GM18519 (cell line): ENCODE results near the gene CTIF.

Experiments
- ATAC-seq: cut with Tn5 transposase; IDR thresholded peaks from one replicate; pipeline ENCODE4 v1.9.1; 2021; ENCODE audit warnings: mild to moderate bottlenecking, moderate library complexity; ENCODE audit not compliant: unreplicated experiment, low FRiP score

Gene CTIF

DNA sequence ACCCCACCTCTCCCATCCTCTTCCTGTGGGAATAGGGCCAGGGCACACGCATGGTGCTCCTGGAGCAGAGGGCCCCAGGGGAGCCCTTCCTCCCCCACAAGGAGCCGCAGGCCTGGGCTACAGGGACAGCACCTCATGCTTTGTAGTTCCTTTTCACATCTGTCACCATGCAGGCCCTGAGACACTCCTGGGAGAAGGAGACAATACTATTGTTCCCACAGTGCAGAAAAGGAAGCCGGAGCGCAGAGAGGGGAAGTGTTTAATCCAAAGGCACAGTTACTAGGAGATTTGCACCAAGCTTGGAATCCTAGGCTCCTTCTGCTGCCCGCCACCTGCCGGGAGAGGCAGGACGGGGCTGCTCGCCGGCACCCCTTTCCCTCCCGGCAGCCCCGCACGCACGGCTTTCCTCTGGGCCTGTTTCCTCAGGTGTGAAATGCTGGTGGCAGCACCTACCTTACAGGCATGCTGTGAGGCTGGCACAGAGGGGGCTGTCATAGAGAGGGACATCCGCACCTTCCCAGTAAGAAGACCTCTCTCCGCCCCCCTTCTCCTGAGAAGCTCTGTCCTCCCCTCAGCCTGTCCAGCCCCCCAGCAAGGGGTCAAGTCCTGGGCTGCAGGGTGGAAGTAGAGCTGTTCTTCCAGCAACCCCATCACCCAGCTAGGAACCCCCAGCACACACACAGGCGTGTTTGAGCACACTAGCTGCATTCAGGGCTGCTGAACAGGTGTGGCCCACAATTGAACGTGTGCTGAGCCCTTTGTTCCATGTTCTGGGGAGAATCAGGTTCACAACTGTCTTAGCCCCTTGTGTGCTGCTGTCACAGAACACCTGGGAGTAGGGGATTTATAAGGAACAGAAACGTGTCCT is 349.3 kb downstream of the CTIF start:
- no peak for ATAC-seq

DNA sequence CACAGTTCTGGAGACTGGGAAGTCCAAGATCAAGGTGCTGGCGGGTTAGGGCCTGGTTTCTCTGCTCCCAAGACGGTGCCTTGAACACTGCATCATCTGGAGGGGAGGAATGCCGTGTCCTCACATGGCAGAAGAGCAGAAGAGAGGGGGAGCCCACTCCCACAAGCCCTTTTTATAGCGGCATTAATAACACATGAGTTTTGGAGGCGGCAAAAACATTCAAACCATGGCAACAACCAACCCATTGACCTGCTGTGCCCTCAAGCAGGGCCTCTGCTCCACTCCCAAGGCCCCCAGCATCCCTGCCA is 349.9 kb downstream of the CTIF start:
- ATAC-seq, result no peak

DNA sequence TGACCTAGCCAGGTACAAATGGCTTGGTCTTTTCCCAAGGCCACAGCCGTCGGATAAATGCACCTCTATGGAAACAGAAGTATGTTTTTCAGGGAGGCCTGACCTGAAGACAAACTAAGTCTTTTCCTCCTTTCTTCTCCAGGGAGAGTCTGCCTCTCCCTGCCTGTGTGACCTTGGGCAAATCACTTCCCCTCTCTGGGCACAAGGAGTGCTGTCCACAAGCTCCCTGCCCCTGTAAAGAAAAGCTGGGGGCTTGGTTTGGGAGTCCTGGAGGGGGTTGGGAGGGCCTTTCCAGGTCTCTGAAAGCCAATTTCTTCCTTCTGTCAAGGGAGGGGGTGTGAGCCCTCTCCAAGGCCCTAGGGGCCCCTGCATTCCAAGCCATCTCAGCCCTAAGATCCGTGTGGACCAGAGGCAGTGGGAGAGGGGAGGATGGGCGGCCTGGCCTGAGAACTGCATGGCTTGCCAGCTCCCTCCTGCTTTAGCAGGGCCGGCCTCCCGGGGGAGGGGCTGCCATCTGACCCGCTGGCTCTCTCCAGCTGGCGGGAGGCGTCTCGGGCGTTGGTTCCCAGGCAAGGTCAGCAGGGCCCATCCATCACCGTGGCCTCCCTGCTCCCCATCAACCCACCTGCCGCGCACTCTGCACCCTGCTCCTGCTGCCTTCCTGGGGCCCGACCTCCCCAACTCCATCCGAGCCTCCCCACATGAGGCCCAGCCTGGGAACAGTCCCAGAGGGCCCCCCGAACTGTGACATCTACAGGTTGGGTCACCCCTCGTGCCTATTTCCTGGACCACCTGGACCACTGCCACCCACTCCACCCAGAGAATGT is 350.5 kb downstream of the CTIF start:
- no peak for ATAC-seq

DNA sequence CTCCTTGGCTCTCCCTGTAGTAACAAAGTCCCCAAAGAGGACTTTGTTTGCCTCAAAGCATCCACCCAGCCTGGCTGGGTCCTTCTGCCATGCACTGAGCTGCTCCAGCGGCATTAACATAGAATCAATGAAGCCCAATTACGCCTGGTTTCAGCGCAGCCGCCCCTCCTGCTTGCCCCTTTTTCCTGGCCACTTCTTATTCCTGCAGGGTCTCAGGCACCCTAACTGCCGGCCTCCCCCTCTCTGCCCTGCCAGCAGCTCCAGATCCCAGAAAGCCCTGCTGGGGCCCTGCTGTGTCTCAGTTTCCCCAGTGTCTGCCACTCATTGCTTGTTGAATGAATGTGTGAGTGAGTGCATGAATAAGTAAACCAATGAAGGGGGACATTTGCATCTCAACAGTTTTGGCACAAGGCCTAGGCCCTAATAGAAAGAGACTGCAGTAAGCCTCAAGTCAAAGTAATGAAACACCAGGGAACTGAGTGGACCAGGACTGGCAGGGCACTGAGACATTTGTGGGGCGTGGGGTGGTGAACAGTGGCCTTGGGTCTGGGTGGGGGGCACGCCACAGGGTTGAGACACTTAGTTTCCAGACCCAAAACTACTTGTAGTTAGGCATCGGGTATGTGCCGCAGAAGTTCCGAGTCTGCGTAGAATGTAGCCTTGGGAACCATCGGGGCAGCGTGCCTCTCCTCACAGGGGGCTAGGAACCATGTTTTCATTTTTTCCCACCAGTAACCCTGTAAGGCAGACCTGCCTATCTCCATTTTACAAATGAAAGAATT is 351.3 kb downstream of the CTIF start:
- ATAC-seq, result no peak

DNA sequence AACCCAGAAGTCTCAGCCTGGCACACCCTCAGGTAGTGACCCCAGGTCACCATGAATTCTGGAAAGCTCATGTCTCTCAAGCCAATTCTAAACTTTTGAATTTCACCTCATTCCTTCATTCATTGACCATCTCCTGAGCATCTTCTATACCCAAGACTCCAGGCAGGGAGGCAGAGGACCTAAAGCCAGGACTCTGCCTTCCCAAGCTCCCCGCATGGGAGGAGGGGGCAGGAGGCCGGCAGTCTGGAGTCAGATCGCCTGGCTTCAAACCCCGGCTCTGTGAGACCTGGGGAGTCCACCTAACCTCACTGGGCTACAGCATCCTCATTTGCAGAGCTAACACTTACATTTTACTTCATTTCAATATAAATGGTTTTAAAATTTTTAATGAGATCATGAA is 352.9 kb downstream of the CTIF start:
- ATAC-seq, result no peak

DNA sequence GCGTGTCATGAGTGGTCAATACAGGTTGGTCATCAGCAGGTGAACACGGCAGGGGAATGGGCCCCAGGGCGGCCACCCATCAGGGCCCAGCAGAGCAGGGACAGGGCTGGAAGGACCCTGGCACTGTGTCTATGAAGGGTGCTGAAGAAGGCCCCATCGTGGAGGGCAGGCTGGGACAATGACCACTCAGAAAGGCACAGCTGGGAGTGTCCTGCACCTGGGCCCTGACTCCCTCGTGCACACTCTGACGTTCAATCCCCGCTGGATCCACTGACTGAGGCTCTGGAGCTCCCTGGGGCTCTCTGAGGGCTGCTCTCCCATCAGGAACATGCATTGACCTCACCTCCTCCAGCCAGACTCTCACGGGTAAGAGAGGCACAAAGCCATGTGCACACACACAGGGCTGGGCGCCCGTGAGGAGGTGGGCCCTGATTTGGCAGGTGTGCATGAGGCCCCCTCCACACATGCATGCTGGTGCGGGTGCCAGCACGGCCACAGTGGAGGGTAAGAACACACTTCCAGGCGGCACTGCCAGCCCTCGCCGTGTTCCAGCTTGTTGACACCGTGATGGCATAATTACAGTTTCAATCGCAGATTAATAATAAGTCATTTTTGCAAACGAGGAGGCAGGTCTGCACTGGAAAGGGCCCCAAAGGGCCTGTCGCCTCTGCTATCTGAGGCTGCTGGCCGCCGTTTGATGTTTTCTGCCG is 353.5 kb downstream of the CTIF start:
- ATAC-seq, result no peak

DNA sequence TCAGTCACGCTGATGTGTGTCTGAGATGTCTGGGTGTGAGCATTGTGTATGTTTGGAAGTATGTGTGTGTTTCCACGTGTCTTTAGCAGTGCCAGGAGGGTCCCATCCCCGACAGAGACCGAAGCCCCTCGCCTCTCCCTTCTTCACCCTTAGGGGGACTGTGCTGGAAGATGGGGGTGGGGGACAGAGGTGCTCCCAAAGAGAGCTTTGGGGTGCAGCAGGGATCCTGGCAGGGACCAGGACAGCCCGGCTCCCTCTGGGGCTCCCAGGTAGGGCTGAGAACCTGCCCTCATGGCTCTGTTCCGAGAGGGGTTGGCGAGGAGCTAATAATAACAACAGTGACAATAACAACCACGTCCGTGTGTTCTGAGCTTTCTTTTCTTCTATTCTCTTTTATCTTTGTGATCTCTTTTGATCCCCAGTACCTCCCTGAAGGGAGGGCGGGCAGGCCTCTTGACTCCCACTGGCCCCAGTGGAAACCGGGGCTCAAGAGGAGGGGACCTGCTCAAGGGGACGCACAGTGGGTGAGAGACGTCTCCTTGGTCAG is 354.3 kb downstream of the CTIF start:
- no peak for ATAC-seq

DNA sequence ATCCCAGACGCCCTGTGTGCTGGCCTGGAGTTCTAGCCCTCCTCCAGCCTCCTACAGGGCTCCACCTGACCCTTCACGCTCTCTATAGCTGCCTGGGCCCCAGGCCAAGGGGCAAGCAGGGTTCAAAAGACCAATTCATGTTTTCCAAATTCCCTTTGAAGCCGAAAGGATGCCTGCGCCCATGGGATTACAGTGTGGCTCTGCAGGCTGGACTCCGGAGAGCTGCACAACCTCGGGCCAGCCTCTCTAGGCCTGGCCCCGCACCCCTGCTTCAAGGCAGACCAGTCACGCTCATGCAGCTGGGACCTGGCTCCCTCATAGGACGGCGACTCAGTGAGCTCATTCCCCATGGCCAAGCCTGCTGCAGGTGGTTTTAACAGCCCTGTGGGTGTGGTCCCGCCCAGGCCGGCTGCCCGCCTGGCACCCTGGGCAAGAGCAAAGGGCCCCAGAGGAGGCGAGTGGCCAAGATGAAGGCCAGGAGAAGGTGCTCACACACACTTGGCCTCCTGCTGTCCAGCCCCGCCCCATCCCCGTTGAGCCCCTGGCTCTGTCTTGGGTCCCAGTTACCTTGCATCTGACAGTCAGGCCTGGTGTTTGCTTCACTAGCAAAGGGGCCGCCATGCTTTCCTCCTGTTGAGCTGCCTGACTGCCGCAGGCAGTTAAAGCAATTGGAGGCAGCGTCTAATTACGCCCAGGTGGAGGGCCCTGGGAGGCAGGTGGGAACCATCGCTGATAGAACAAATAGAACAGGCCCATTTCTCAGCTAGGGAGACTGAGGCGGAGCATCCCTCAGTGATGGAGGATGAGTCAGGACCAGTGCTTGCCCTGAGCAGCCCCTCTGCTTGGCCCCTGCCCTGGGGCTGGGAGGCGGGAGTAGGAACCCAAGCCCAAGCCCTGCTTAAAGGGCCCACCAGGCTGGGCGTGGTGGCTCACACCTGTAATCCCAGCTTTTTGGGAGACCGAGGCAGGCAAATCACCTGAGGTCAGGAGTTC is 355.1 kb downstream of the CTIF start:
- ATAC-seq, result no peak

DNA sequence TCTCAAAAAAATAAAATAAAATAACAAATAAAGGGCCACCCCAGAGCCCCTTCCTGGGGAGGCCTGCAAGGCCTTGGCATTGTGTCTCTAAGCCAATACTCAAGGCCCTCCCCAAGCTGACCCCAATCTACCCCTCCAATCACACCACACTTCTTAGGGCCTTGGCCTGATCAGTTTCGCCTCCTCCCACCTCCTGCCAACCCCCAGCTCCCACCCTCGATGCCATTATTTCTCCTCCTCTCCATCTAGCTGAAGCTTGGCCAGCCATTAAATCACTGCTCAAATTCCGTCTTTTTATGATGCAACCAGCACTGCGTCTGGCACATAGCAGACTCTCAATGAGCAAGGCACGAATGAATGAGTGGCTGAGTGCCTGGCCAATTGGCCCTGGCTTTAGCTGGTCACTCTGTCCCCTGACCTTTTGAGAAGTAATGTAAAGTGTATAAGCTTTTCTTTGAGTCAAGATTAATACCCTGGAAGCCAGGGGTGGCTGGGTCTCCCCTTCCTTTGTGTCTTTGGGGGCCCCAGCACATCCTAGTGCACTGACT is 356.0 kb downstream of the CTIF start:
- no peak for ATAC-seq

DNA sequence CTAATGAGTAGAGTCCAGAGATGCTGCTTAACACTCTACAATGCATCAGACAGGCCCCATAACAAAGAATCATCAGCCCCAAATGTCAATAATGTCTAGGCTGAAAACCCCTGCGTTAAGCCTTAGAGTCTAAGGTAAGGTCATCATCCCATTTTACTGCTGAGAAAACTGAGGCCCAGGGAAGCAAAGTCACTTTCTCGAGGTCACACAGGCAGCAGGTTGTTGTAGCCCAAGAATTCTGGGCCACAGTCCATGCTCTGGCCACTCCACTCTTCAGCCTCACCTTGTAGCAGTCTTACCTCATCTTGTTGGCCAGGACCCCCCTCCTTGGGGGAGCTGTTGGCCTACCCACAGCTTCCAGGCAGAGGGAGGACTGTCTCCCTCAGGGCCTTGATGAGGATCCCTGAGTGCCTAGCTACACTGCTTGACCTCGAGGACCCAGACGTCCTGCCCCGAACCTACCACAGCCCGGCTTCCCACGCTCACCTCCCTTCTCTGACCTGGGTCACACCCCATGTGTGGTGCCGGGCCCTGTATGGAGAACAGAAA is 357.6 kb downstream of the CTIF start:
- no peak for ATAC-seq

DNA sequence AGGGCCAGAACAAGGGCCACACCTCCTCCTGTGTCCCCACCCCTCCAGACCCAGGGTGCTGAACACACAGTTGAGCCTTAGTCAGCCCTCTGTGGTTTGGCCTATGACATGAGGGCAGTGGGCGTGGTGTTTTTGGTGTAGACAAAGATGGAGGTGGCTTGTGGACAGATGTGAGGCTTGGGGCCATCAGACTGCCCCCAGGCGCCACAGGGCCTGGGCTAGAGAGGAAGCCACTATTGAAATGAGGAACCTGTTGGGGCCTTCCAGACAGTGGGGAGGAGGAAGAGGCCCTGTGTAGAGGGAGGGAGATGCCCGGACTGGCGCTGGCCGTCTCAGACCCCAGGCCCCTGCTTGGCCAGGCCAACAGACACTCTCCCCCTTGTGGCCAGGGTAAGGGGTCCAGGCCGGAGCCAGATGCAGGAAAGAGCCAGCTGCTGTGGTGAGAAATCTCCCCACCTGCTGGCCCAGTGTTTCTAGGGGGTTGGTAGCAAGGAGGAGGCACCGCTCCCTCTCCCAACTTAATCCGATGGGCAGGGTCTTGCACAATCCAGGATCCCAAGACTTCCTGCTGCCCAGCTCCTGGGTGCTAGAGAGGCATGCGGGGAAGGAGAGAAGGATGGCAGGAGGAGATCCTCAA is 358.2 kb downstream of the CTIF start:
- ATAC-seq, result no peak

DNA sequence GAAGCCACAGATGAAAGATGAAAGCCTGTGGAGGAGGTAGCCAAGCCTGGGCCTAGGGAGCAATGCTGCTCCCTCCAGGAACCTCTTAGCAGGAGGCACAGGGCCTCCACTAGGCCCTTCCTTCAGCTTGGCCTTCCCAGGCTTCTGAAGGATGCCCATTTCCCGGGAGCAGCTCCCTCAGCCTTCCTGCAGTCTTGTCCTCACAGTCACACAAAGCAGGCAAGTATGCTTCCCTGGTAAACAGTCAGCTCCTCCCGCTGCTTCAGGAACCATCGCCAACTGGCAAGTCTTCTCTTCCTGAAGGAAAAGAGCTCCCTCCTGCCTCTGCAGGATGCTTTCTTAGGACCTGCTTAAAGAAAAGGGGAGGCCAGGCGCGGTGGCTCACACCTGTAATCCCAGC is 358.7 kb downstream of the CTIF start:
- no peak for ATAC-seq

DNA sequence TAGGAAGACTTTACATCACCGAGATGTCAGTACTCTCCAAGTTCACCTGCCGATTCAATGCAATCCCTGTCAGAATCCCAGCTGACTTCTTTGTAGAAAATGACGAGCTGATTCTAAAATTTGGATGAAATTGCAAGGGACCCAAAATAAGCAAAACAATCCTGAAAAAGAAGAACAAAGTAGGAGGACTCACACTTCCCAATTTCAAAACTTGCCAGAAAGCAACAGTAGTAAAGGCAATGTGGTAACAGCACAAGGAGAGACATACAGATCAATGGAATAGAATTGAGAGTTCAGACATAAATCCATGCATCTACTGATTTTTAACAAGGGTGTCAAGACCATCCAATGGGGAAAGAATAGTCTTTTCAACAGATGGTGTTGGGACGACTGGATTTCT is 359.7 kb downstream of the CTIF start:
- ATAC-seq, result no peak

DNA sequence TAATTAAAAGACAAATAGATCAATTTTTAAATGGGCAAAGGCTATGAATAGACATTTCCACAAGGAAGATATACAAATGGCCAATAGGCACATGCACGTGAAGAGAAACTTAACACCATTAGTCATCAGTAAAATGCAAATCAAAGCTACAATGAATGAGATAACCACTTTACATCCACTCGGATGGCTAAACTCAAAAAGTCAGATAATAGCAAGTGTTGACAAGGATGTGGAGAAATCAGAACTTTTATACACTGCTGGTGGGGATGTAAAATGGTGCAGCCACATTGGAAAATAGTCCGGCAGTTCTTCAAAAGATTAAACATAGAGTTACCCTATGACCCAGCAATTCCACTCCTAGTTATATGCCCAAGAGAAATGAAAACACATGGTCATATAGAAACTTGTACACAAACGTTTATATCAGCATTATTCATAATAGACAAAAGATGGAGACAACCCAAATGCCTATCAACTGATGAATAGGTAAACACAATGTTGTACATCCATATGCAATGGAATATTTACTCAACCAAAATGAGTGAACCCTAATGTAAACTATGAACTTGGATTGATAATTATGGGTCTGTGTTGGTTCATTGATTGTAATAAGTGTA is 360.8 kb downstream of the CTIF start:
- ATAC-seq, result no peak

DNA sequence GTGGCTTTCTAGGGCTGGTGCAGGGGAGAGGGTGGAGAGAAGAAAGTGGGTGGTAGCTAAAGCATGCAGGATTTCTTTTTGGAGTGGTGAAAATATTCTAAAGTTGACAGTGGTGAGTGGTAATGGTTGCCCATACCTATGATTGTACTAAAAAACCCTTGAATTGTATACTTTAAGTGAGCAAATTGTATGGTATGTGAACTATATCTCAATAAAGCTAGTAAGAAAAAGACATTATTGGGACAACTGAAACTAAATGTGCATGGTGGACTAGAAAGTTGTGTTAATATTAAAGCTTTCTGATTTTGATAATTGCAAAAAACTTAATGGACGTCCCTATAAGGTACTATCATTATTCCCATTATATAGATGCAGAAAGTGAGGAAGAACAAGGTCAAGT is 361.6 kb downstream of the CTIF start:
- no peak for ATAC-seq

DNA sequence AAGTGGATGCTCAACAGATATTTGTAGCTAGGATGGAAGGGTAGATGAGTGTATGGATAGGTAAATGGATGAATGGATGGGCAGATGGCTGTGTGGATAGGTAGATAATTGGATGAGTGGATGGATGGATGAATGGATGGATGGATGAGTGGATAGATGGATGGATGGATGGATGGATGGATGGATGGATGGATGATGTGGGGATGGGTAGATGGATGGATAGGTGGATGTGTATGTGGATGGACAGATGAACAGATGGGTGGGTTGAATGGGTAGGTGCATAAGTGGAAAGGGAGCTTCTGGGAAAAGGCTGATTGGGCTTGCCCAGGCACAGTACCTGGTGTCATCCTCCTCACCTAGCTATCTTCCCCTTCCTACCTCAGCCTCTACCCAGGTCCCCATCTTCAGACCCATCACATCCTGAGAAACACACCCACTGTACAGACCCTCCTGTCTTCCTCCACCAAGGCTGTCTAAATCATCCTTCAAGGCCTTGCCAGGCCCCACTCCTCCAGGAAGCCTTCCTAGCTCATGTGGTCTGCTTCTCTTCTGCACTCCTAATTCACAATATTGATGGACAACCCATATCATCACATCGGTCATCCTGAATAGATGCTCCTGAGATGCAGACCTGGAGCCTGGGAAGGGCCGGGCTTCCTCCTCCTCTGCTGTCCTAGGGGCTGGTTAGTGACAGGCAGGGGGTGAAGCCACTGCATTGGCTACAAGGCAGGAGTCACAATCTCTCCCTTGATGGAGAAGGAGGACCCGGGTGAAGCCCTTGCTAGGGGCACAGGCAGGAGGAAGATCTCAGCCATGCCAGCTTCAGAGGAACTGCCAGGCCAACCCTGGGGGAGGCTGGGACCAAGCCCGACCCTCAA is 362.6 kb downstream of the CTIF start:
- ATAC-seq, result no peak
